Activated CD4-positive, alpha-beta T cell treated with anti-CD3 and anti-CD28 coated beads, Interleukin-2, amount 50 U/mL, for 48 hours (primary cell): ENCODE results near the gene EXOC6.
A peak's percentile ranks its signal among the peaks of the same experiment; 100 is the strongest.
"Not testable (repeated sequence)": the region's sequence is repeated elsewhere in the genome, so short reads cannot be mapped to it uniquely, and the experiment has no call there.

ENCODE experiments used
- DNase-seq, 2 experiments: peaks; one replicate each; pipeline ENCODE4 v3.0.0-alpha.2; 2020

EXOC6 gene

GRCh38 chr10:92880917-92881316 lies 32.6 kb downstream of the EXOC6 start:
- no peak for DNase-seq

GRCh38 chr10:92886334-92886961 lies 38.1 kb downstream of the EXOC6 start:
- no peak for DNase-seq

GRCh38 chr10:92890471-92890870 lies 42.2 kb downstream of the EXOC6 start:
- DNase-seq, result no peak

GRCh38 chr10:92891885-92892690 lies 43.8 kb downstream of the EXOC6 start:
- no peak for DNase-seq

GRCh38 chr10:92892691-92893054 lies 44.4 kb downstream of the EXOC6 start:
- DNase-seq, result no peak

GRCh38 chr10:92894081-92894655 lies 45.8 kb downstream of the EXOC6 start:
- DNase-seq, result no peak

- DNase-seq, result no peak
Measured at GRCh38 chr10:92897916-92898315, 49.6 kb downstream of the EXOC6 start.

GRCh38 chr10:92901819-92902251 lies 53.5 kb downstream of the EXOC6 start:
- no peak for DNase-seq

GRCh38 chr10:92903633-92904032 lies 55.3 kb downstream of the EXOC6 start:
- no peak for DNase-seq

- DNase-seq, result no peak
Measured at GRCh38 chr10:92907280-92907679, 59.0 kb downstream of the EXOC6 start.

GRCh38 chr10:92912631-92913030 lies 64.3 kb downstream of the EXOC6 start:
- DNase-seq, result not testable (repeated sequence)

- DNase-seq, result no peak
Measured at GRCh38 chr10:92913973-92914372, 65.7 kb downstream of the EXOC6 start.

GRCh38 chr10:92914478-92915325 lies 66.4 kb downstream of the EXOC6 start:
- peak; percentile 48 to 64 for DNase-seq

- no peak for DNase-seq
Measured at GRCh38 chr10:92915892-92916291, 67.6 kb downstream of the EXOC6 start.

GRCh38 chr10:92916433-92916832 lies 68.1 kb downstream of the EXOC6 start:
- no peak for DNase-seq

GRCh38 chr10:92918603-92919002 lies 70.3 kb downstream of the EXOC6 start:
- no peak for DNase-seq

GRCh38 chr10:92920866-92921265 lies 72.5 kb downstream of the EXOC6 start:
- no peak for DNase-seq

- no peak for DNase-seq
Measured at GRCh38 chr10:92923416-92923815, 75.1 kb downstream of the EXOC6 start.

- DNase-seq, result no peak
Measured at GRCh38 chr10:92929896-92930295, 81.6 kb downstream of the EXOC6 start.

- DNase-seq, result no peak
Measured at GRCh38 chr10:92931597-92931996, 83.3 kb downstream of the EXOC6 start.

GRCh38 chr10:92937876-92938275 lies 89.6 kb downstream of the EXOC6 start:
- DNase-seq, result no peak

GRCh38 chr10:92938841-92939240 lies 90.5 kb downstream of the EXOC6 start:
- DNase-seq, result no peak

- DNase-seq, result no peak
Measured at GRCh38 chr10:92942226-92942625, 93.9 kb downstream of the EXOC6 start.
